GM13977 (cell line): Measurements from ENCODE around the gene PCYT1B.

ENCODE experiments used
- DNase-seq: peaks from one replicate; pipeline ENCODE4 v3.0.0; 2012; ENCODE audit warnings: low spot score
- CTCF ChIP-seq: IDR thresholded peaks from 2 replicates; pipeline ENCODE4 v1.5.1; 2012; ENCODE audit warnings: mild to moderate bottlenecking, control low read depth; ENCODE audit not compliant: insufficient read depth; ENCODE audit errors: extremely low read depth, missing control alignments
- in situ Hi-C: fragments of 300-500 bp; cut with MboI; formaldehyde crosslinking; loops from one replicate; pipeline ENCODE4 v1.12.0; 2022; ENCODE audit warnings: low sequenced_read_pairs, low pct_unique_long_range_greater_than_20kb, mixed read lengths, inconsistent platforms; ENCODE audit not compliant: unreplicated experiment

Gene PCYT1B

GRCh38 chrX:24682739-24683432, 35.7 kb upstream of the PCYT1B start:
- no peak for TF ChIP-seq CTCF
- no peak for DNase-seq
- in situ Hi-C loops = no loop called here

GRCh38 chrX:24676403-24677024, 29.4 kb upstream of the PCYT1B start:
- no peak for DNase-seq
- TF ChIP-seq CTCF = peak; percentile 52
- in situ Hi-C loops = no loop called here

- in situ Hi-C loops = no loop called here
- DNase-seq = no peak
- TF ChIP-seq CTCF = no peak
These were observed 26.3 kb upstream of the PCYT1B start for GRCh38 chrX:24673424-24673823.

GRCh38 chrX:24672701-24673190, 25.6 kb upstream of the PCYT1B start:
- in situ Hi-C loops = no loop called here
- no peak for TF ChIP-seq CTCF
- DNase-seq = no peak

GRCh38 chrX:24668111-24668510, 21.0 kb upstream of the PCYT1B start:
- no peak for DNase-seq
- in situ Hi-C loops = no loop called here
- TF ChIP-seq CTCF = no peak

- DNase-seq = no peak
- no peak for TF ChIP-seq CTCF
- in situ Hi-C loops = no loop called here
These were observed 15.2 kb upstream of the PCYT1B start for GRCh38 chrX:24662352-24662751.
